HEK293 (cell line): Measurements from ENCODE around the gene NUDT16L1.

Source experiments
- PATZ1 ChIP-seq: fragments of 450-650 bp; formaldehyde crosslinking; IDR thresholded peaks from 2 replicates; pipeline ENCODE4 v1.5.1; 2016; ENCODE audit warnings: missing biosample characterization, missing genetic modification characterization
- REST ChIP-seq: fragments of 450-650 bp; formaldehyde crosslinking; IDR thresholded peaks from 2 replicates; pipeline ENCODE4 v1.5.1; 2016; ENCODE audit warnings: missing biosample characterization, missing genetic modification characterization
- ZNF311 ChIP-seq: fragments of 450-650 bp; formaldehyde crosslinking; IDR thresholded peaks from 2 replicates; pipeline ENCODE4 v1.5.1; 2017; ENCODE audit warnings: missing biosample characterization, missing genetic modification characterization, borderline replicate concordance
- ZNF639 ChIP-seq: fragments of 450-650 bp; formaldehyde crosslinking; IDR thresholded peaks from 2 replicates; pipeline ENCODE4 v1.5.1; 2016; ENCODE audit warnings: missing biosample characterization, missing genetic modification characterization

GRCh38 chr16:4652561-4652960 lies 40.8 kb upstream of the NUDT16L1 start:
- TF ChIP-seq PATZ1 (tag by site-specific recombination), result no peak
- no peak for TF ChIP-seq REST
- TF ChIP-seq ZNF639, result no peak
- TF ChIP-seq ZNF311 (tag by site-specific recombination), result no peak
